SK-N-SH treated with all-trans-retinoic acid at 6 μM for 48 hours (cell line): Measurements from ENCODE around the gene ASTN1.
A peak's percentile ranks its signal among the peaks of the same experiment; 100 is the strongest.

ENCODE experiments used
- ATAC-seq: fragments of 200-7000 bp; cut with Tn5 transposase; 3 replicates; pipeline ENCODE4 v1.9.1; 2020; ENCODE audit warnings: mild to moderate bottlenecking, moderate library complexity
- ARNTL ChIP-seq: fragments of 450-650 bp; formaldehyde crosslinking; IDR thresholded peaks from 2 replicates; pipeline ENCODE4 v1.5.0; 2020; ENCODE audit warnings: low read depth, mild to moderate bottlenecking, moderate library complexity, borderline replicate concordance
- BACH2 ChIP-seq: fragments of 250-450 bp; sonication (Bioruptor Pico); IDR thresholded peaks from 2 replicates; pipeline ENCODE4 v1.9.0; 2021; ENCODE audit warnings: mild to moderate bottlenecking, borderline replicate concordance
- CREB5 ChIP-seq: fragments of 250-450 bp; sonication (Bioruptor Pico); IDR thresholded peaks from 2 replicates; pipeline ENCODE4 v1.5.1; 2020; ENCODE audit warnings: low read depth, mild to moderate bottlenecking, moderate library complexity
- CSDC2 ChIP-seq: fragments of 250-450 bp; sonication (Bioruptor Pico); IDR thresholded peaks from 2 replicates; pipeline ENCODE4 v1.5.0; 2020; ENCODE audit warnings: mild to moderate bottlenecking, moderate library complexity
- CSRNP3 ChIP-seq: fragments of 250-450 bp; sonication (Bioruptor Pico); IDR thresholded peaks from 2 replicates; pipeline ENCODE4 v1.5.1; 2021; ENCODE audit warnings: mild to moderate bottlenecking, moderate library complexity
- ESRRG ChIP-seq: fragments of 250-450 bp; sonication (Bioruptor Pico); IDR thresholded peaks from 2 replicates; pipeline ENCODE4 v1.6.1; 2021; ENCODE audit warnings: mild to moderate bottlenecking
- GLIS3 ChIP-seq: fragments of 250-450 bp; sonication (Bioruptor Pico); IDR thresholded peaks from 2 replicates; pipeline ENCODE4 v1.5.0; 2020; ENCODE audit warnings: mild to moderate bottlenecking, moderate library complexity
- ISL1 ChIP-seq: fragments of 250-450 bp; sonication (Bioruptor Pico); IDR thresholded peaks from 2 replicates; pipeline ENCODE4 v2.1.2; 2022; ENCODE audit warnings: mild to moderate bottlenecking, moderate library complexity
- OSR1 ChIP-seq: fragments of 250-450 bp; sonication (Bioruptor Pico); IDR thresholded peaks from 2 replicates; pipeline ENCODE4 v1.8.0; 2022; ENCODE audit warnings: moderate library complexity, mild to moderate bottlenecking, inconsistent platforms
- PATZ1 ChIP-seq: fragments of 250-450 bp; sonication (Bioruptor Pico); IDR thresholded peaks from 2 replicates; pipeline ENCODE4 v1.8.0; 2020; ENCODE audit warnings: mild to moderate bottlenecking, moderate library complexity, borderline replicate concordance
- PPARA ChIP-seq: fragments of 250-450 bp; sonication (Bioruptor Pico); IDR thresholded peaks from 2 replicates; pipeline ENCODE4 v1.5.0; 2020; ENCODE audit warnings: mild to moderate bottlenecking, borderline replicate concordance
- RARB ChIP-seq: fragments of 250-450 bp; sonication (Bioruptor Pico); IDR thresholded peaks from 2 replicates; pipeline ENCODE4 v1.8.0; 2021; ENCODE audit warnings: mild to moderate bottlenecking, moderate library complexity
- SNAI2 ChIP-seq: fragments of 250-450 bp; sonication (Bioruptor Pico); IDR thresholded peaks from 2 replicates; pipeline ENCODE4 v1.5.0; 2020; ENCODE audit warnings: mild to moderate bottlenecking, moderate library complexity
- TCF4 ChIP-seq: fragments of 250-450 bp; sonication (Bioruptor Pico); IDR thresholded peaks from 2 replicates; pipeline ENCODE4 v1.8.0; 2021; ENCODE audit warnings: mild to moderate bottlenecking, moderate library complexity, borderline replicate concordance
- TOX ChIP-seq: fragments of 250-450 bp; sonication (Bioruptor Pico); IDR thresholded peaks from 2 replicates; pipeline ENCODE4 v1.8.0; 2021; ENCODE audit warnings: mild to moderate bottlenecking, moderate library complexity, borderline replicate concordance
- ZC3H10 ChIP-seq: fragments of 250-450 bp; sonication (Bioruptor Pico); IDR thresholded peaks from 2 replicates; pipeline ENCODE4 v1.5.1; 2021; ENCODE audit warnings: mild to moderate bottlenecking, moderate library complexity
- ZFP3 ChIP-seq: fragments of 250-450 bp; sonication (Bioruptor Pico); IDR thresholded peaks from 2 replicates; pipeline ENCODE4 v1.5.0; 2020; ENCODE audit warnings: mild to moderate bottlenecking, moderate library complexity
- ZFP30 ChIP-seq: fragments of 450-650 bp; formaldehyde crosslinking; IDR thresholded peaks from 2 replicates; pipeline ENCODE4 v1.5.0; 2022; ENCODE audit warnings: mild to moderate bottlenecking, moderate library complexity
- ZNF565 ChIP-seq: fragments of 450-650 bp; formaldehyde crosslinking; conservative IDR thresholded peaks from 2 replicates; pipeline ENCODE4 v1.5.0; 2020; ENCODE audit warnings: low read depth, mild to moderate bottlenecking, moderate library complexity
- ZNF70 ChIP-seq: fragments of 450-650 bp; formaldehyde crosslinking; IDR thresholded peaks from 2 replicates; pipeline ENCODE4 v1.5.0; 2020; ENCODE audit warnings: mild to moderate bottlenecking, moderate library complexity
- ZNF8 ChIP-seq: fragments of 450-650 bp; formaldehyde crosslinking; IDR thresholded peaks from 2 replicates; pipeline ENCODE4 v1.5.0; 2020; ENCODE audit warnings: mild to moderate bottlenecking, moderate library complexity
- TF ChIP-seq, protein P1 (sequence below): fragments of 250-450 bp; sonication (Bioruptor Pico); IDR thresholded peaks from 2 replicates; pipeline ENCODE4 v1.5.0; 2020; ENCODE audit warnings: mild to moderate bottlenecking, moderate library complexity
- TF ChIP-seq, protein P2 (sequence below): fragments of 250-450 bp; sonication (Bioruptor Pico); IDR thresholded peaks from 2 replicates; pipeline ENCODE4 v1.8.0; 2021; ENCODE audit warnings: low read depth, mild to moderate bottlenecking, moderate library complexity, borderline replicate concordance

The ASTN1 gene

GRCh38 chr1:176849281-176849680, 315.2 kb downstream of the ASTN1 start:
- ATAC-seq = no peak
- TF ChIP-seq TCF4 (CRISPR knock-in tag) (no peak), BACH2 (CRISPR knock-in tag) (no peak), CSRNP3 (CRISPR knock-in tag) (no peak), SNAI2 (CRISPR knock-in tag) (no peak), ZC3H10 (CRISPR knock-in tag) (no peak), OSR1 (CRISPR knock-in tag) (no peak), PPARA (no peak), CSDC2 (CRISPR knock-in tag) (no peak), GLIS3 (CRISPR knock-in tag) (no peak), PATZ1 (no peak), ZFP3 (CRISPR knock-in tag) (no peak), TOX (CRISPR knock-in tag) (no peak)
- TF ChIP-seq, protein P1, sequence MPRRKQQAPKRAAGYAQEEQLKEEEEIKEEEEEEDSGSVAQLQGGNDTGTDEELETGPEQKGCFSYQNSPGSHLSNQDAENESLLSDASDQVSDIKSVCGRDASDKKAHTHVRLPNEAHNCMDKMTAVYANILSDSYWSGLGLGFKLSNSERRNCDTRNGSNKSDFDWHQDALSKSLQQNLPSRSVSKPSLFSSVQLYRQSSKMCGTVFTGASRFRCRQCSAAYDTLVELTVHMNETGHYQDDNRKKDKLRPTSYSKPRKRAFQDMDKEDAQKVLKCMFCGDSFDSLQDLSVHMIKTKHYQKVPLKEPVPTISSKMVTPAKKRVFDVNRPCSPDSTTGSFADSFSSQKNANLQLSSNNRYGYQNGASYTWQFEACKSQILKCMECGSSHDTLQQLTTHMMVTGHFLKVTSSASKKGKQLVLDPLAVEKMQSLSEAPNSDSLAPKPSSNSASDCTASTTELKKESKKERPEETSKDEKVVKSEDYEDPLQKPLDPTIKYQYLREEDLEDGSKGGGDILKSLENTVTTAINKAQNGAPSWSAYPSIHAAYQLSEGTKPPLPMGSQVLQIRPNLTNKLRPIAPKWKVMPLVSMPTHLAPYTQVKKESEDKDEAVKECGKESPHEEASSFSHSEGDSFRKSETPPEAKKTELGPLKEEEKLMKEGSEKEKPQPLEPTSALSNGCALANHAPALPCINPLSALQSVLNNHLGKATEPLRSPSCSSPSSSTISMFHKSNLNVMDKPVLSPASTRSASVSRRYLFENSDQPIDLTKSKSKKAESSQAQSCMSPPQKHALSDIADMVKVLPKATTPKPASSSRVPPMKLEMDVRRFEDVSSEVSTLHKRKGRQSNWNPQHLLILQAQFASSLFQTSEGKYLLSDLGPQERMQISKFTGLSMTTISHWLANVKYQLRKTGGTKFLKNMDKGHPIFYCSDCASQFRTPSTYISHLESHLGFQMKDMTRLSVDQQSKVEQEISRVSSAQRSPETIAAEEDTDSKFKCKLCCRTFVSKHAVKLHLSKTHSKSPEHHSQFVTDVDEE (CRISPR knock-in tag) = no peak

DNA sequence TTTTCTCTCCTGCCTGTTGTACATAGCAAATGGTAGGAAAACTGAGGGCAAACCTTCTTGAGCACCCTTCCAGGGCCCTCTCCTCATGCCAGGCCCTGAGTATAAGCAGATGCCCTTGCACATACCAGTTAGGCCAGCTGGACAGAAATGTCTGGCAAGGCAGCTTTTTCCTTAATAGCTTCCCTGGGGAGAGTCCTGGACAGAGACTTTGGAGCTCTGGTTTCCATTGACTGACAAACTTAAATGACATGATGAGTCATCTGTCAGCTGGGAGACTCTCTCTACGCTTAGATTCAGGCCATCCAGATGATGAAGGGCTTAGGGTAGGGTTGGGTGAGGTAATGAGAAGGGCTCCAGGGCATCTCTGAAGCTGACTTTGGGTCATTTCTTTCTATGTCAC, 317.5 kb downstream of the ASTN1 start:
- ATAC-seq = no peak
- no peak for TF ChIP-seq ZNF565 (CRISPR knock-in tag)
- TF ChIP-seq CSRNP3 (CRISPR knock-in tag) = peak; percentile 68; the same call in 1 of the 2 replicates
- TF ChIP-seq ZNF8 (CRISPR knock-in tag) = no peak
- peak; percentile 89 for TF ChIP-seq TCF4 (CRISPR knock-in tag)
- TF ChIP-seq RARB (CRISPR knock-in tag) = no peak
- 0 out of 2 replicates have a peak, but pooled peaks have one; percentile 50 for TF ChIP-seq GLIS3 (CRISPR knock-in tag)
- TF ChIP-seq ARNTL = no peak
- TF ChIP-seq ISL1 (CRISPR knock-in tag) = peak; percentile 91
- TF ChIP-seq CSDC2 (CRISPR knock-in tag) = no peak
- peak; percentile 54; the same call in 1 of the 2 replicates for TF ChIP-seq SNAI2 (CRISPR knock-in tag)
- TF ChIP-seq OSR1 (CRISPR knock-in tag) = no peak
- TF ChIP-seq PATZ1 = no peak
- no peak for TF ChIP-seq BACH2 (CRISPR knock-in tag)
- no peak for TF ChIP-seq ZFP30 (CRISPR knock-in tag)
- TF ChIP-seq, protein P1 (CRISPR knock-in tag) = peak; percentile 84
- no peak for TF ChIP-seq ESRRG (CRISPR knock-in tag)
- TF ChIP-seq, protein P2, sequence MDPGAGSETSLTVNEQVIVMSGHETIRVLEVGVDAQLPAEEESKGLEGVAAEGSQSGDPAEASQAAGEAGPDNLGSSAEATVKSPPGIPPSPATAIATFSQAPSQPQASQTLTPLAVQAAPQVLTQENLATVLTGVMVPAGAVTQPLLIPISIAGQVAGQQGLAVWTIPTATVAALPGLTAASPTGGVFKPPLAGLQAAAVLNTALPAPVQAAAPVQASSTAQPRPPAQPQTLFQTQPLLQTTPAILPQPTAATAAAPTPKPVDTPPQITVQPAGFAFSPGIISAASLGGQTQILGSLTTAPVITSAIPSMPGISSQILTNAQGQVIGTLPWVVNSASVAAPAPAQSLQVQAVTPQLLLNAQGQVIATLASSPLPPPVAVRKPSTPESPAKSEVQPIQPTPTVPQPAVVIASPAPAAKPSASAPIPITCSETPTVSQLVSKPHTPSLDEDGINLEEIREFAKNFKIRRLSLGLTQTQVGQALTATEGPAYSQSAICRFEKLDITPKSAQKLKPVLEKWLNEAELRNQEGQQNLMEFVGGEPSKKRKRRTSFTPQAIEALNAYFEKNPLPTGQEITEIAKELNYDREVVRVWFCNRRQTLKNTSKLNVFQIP = no peak
- TF ChIP-seq PPARA = no peak
- no peak for TF ChIP-seq ZC3H10 (CRISPR knock-in tag)
- no peak for TF ChIP-seq ZFP3 (CRISPR knock-in tag)
- no peak for TF ChIP-seq ZNF70 (CRISPR knock-in tag)
- TF ChIP-seq TOX (CRISPR knock-in tag) = no peak
- TF ChIP-seq CREB5 = peak; percentile 78; the same call in 1 of the 2 replicates
